HFF-Myc (cell line): Measurements from ENCODE around the gene ACOX2.

ENCODE experiments used
- DNase-seq: peaks from one replicate; pipeline ENCODE4 v3.0.0-alpha.2; 2011; ENCODE audit warnings: low read depth; ENCODE audit errors: extremely low read depth
- H3K4me3 ChIP-seq: replicated peaks from 2 replicates; pipeline ENCODE4 v1.5.1; 2011; ENCODE audit warnings: low read depth, mild to moderate bottlenecking, control low read depth, low read length
- CTCF ChIP-seq: IDR thresholded peaks from 2 replicates; pipeline ENCODE4 v1.5.1; 2012; ENCODE audit warnings: mild to moderate bottlenecking, low read depth, low read length, control low read depth; ENCODE audit errors: missing control alignments

Gene ACOX2

GRCh38 chr3:58578873-58579272, 41.9 kb upstream of the ACOX2 start:
- no peak overlapping the region for H3K4me3 ChIP-seq
- DNase-seq: no peak
- TF ChIP-seq CTCF: no peak

GRCh38 chr3:58577269-58577821, 40.4 kb upstream of the ACOX2 start, which contains the start of gene FAM107A:
Gene FAM107A, minus strand, starts transcription at chr3:58577391. Its CDS starts 7,531 bp downstream, at chr3:58569860.
- H3K4me3 ChIP-seq: no peak within 1 kb of the TSS
- peak; percentile 29 for DNase-seq
- peak; percentile 40 for TF ChIP-seq CTCF

GRCh38 chr3:58576716-58577115, 39.7 kb upstream of the ACOX2 start:
- no peak for TF ChIP-seq CTCF
- no peak for DNase-seq
- H3K4me3 ChIP-seq: no peak overlapping the region

GRCh38 chr3:58575971-58576652, 39.1 kb upstream of the ACOX2 start:
- no peak for TF ChIP-seq CTCF
- DNase-seq: no peak
- no peak overlapping the region for H3K4me3 ChIP-seq

GRCh38 chr3:58574682-58575081, 37.7 kb upstream of the ACOX2 start:
- no peak for DNase-seq
- H3K4me3 ChIP-seq: no peak overlapping the region
- TF ChIP-seq CTCF: no peak

GRCh38 chr3:58574106-58574505, 37.1 kb upstream of the ACOX2 start:
- H3K4me3 ChIP-seq: no peak overlapping the region
- no peak for DNase-seq
- TF ChIP-seq CTCF: no peak
